H4 (cell line): Measurements from ENCODE around the gene MRPL18. TPM values are rescaled to one million over a fixed set of nuclear protein-coding genes. Genes with fewer than 3 reads are reported as not detected.

Source experiments
- DNase-seq: peaks from one replicate; pipeline ENCODE4 v3.0.0-alpha.2; 2015; ENCODE audit warnings: low spot score
- total RNA-seq: library from RNA; depleted of rRNA; stranded (reverse); fragments of >200 nt; shearing (Covaris generic); gene quantifications from 2 replicates; pipeline ENCODE4 v1.2.3, GENCODE V29; 2014; rRNA removed

MRPL18 gene
- total RNA-seq, 1 experiment from 2014 or later = 107 TPM

- DNase-seq = no peak
These were observed 51.8 kb downstream of the MRPL18 start for GRCh38 chr6:159842035-159842434.

GRCh38 chr6:159844737-159845645, 54.7 kb downstream of the MRPL18 start:
- DNase-seq = no peak

Other genes with a start within 250 kb of the MRPL18 start
- 48.3 and 60.2 TPM in 2 replicates for gene SOD2, start 97.2 kb upstream of the MRPL18 start, total RNA-seq
- gene WTAP, start 63.0 kb upstream of the MRPL18 start, total RNA-seq = 56.3 and 61.8 TPM in 2 replicates
- 37.4 and 40.5 TPM in 2 replicates for gene ACAT2, start 28.4 kb upstream of the MRPL18 start, total RNA-seq
- 210 and 251 TPM in 2 replicates for gene TCP1, start 865 bp upstream of the MRPL18 start, total RNA-seq
- gene PNLDC1, start 9.8 kb downstream of the MRPL18 start, total RNA-seq = not detected in 2 replicates
- gene MAS1, start 100.5 kb downstream of the MRPL18 start, total RNA-seq = not detected in 2 replicates
- gene IGF2R, start 178.6 kb downstream of the MRPL18 start, total RNA-seq = 19.8 and 29.8 TPM in 2 replicates